ENCODE data around the gene PDE4D. TPM values are rescaled to one million over a fixed set of nuclear protein-coding genes. Genes with fewer than 3 reads are reported as not detected.
"Not testable (repeated sequence)": the region's sequence is repeated elsewhere in the genome, so short reads cannot be mapped to it uniquely, and the experiment has no call there.

The PDE4D gene
- total RNA-seq, 1 donor from 2014 or later = 41.0 TPM

GRCh38 chr5:59021837-59022514 is 871.5 kb downstream of the PDE4D start:
- no peak for DNase-seq

- DNase-seq = no peak
Measured at GRCh38 chr5:59021286-59021673, 872.2 kb downstream of the PDE4D start.

GRCh38 chr5:59020611-59021285 is 872.8 kb downstream of the PDE4D start:
- DNase-seq = peak; percentile 77

- no peak for DNase-seq
Measured at GRCh38 chr5:59019078-59019477, 874.4 kb downstream of the PDE4D start.

- no peak for DNase-seq
Measured at GRCh38 chr5:59016925-59017324, 876.6 kb downstream of the PDE4D start.

- no peak for DNase-seq
Measured at GRCh38 chr5:59008816-59009473, 884.6 kb downstream of the PDE4D start.

- peak; percentile 47 for DNase-seq
Measured at GRCh38 chr5:59007460-59008063, 886.0 kb downstream of the PDE4D start.

GRCh38 chr5:59005934-59006701 is 887.4 kb downstream of the PDE4D start:
- DNase-seq = no peak

- no peak for DNase-seq
Measured at GRCh38 chr5:59003641-59004040, 889.9 kb downstream of the PDE4D start.

- no peak for DNase-seq
Measured at GRCh38 chr5:59003124-59003523, 890.4 kb downstream of the PDE4D start.

- no peak for DNase-seq
Measured at GRCh38 chr5:59002162-59002825, 891.2 kb downstream of the PDE4D start.

- no peak for DNase-seq
Measured at GRCh38 chr5:59001716-59002115, 891.8 kb downstream of the PDE4D start.

- no peak for DNase-seq
Measured at GRCh38 chr5:59001154-59001553, 892.4 kb downstream of the PDE4D start.

- DNase-seq = no peak
Measured at GRCh38 chr5:59000211-59000610, 893.3 kb downstream of the PDE4D start.

- no peak for DNase-seq
Measured at GRCh38 chr5:58999804-59000203, 893.7 kb downstream of the PDE4D start.

GRCh38 chr5:58998544-58998943 is 895.0 kb downstream of the PDE4D start:
- DNase-seq = no peak

GRCh38 chr5:58995779-58996178 is 897.7 kb downstream of the PDE4D start:
- not testable (repeated sequence) for DNase-seq

GRCh38 chr5:58993461-58993860 is 900.1 kb downstream of the PDE4D start:
- DNase-seq = no peak

- no peak for DNase-seq
Measured at GRCh38 chr5:58988938-58989337, 904.6 kb downstream of the PDE4D start.

- no peak for DNase-seq
Measured at GRCh38 chr5:58987193-58987592, 906.3 kb downstream of the PDE4D start.

- DNase-seq = no peak
Measured at GRCh38 chr5:58986281-58986680, 907.2 kb downstream of the PDE4D start.

GRCh38 chr5:58985759-58986158 is 907.8 kb downstream of the PDE4D start:
- no peak for DNase-seq

All from dermis blood vessel endothelial cell (primary cell).